ENCODE results near the gene CTDP1.

DNA sequence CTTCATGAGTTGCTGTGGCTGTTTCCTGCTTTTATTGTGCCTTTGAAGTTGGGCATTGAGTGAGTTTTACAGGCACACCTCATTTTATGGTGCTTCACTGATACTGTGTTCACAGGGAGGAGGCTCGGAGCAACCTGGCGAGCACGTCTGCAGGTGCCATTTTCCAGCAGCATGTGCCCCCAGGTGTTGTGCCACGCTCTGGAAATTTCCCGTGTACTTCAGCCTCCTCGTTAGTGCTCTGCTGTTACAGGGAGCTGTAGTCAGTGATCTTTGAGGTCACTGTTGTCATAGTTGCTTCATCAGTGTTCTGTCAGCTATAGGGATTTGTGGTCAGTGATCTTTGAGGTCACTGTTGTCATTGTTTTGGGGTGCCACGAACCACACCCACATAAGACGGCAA, 20.1 kb downstream of the CTDP1 start:
- TF ChIP-seq, protein P1, sequence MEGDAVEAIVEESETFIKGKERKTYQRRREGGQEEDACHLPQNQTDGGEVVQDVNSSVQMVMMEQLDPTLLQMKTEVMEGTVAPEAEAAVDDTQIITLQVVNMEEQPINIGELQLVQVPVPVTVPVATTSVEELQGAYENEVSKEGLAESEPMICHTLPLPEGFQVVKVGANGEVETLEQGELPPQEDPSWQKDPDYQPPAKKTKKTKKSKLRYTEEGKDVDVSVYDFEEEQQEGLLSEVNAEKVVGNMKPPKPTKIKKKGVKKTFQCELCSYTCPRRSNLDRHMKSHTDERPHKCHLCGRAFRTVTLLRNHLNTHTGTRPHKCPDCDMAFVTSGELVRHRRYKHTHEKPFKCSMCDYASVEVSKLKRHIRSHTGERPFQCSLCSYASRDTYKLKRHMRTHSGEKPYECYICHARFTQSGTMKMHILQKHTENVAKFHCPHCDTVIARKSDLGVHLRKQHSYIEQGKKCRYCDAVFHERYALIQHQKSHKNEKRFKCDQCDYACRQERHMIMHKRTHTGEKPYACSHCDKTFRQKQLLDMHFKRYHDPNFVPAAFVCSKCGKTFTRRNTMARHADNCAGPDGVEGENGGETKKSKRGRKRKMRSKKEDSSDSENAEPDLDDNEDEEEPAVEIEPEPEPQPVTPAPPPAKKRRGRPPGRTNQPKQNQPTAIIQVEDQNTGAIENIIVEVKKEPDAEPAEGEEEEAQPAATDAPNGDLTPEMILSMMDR (IDR thresholded peaks at IDR 0.05) = no peak
- TF ChIP-seq POLR2AphosphoS5 (IDR thresholded peaks at IDR 0.05) = no peak
- TF ChIP-seq POLR2A (IDR thresholded peaks at IDR 0.05) = no peak
- TF ChIP-seq EP300 (IDR thresholded peaks at IDR 0.05) = no peak

Data from gastroesophageal sphincter (tissue), 3 donors.